WTC11 (cell line): ENCODE data around the gene ITIH5. TPM values are rescaled to one million over a fixed set of nuclear protein-coding genes. Genes with fewer than 3 reads are reported as not detected.
"Not testable (repeated sequence)": the region's sequence is repeated elsewhere in the genome, so short reads cannot be mapped to it uniquely, and the experiment has no call there.

Experiments used
- ATAC-seq: fragments of 200-7000 bp; cut with Tn5 transposase; 2 replicates; pipeline ENCODE4 v1.10.0; 2021; ENCODE audit warnings: mild to moderate bottlenecking, moderate library complexity
- CTCF ChIA-PET: fragments of 300-600 bp; sonication (Branson Sonifier 250); formaldehyde crosslinking; loops from one replicate; lab custom pipeline; 2021; ENCODE audit warnings: antibody characterized with exemption; lab: Charles Lee
- POLR2A ChIA-PET: fragments of 350-600 bp; sonication (Branson Sonifier 250); formaldehyde crosslinking; loops from one replicate; lab custom pipeline; 2021; ENCODE audit warnings: antibody characterized with exemption; lab: Charles Lee
- DNase-seq: peaks from one replicate; pipeline ENCODE4 v3.0.0; 2021; ENCODE audit warnings: low spot score
- H3K27ac Mint-ChIP-seq: 2 replicates; pipeline ENCODE4 v1.8.0; 2021; ENCODE audit warnings: mixed read lengths
- H3K27me3 Mint-ChIP-seq: 2 replicates; pipeline ENCODE4 v1.8.0; 2021; ENCODE audit warnings: low read depth, mild to moderate bottlenecking, moderate library complexity, mixed read lengths
- H3K36me3 Mint-ChIP-seq: 2 replicates; pipeline ENCODE4 v1.8.0; 2021; ENCODE audit warnings: mixed read lengths
- H3K4me1 Mint-ChIP-seq: 2 replicates; pipeline ENCODE4 v1.8.0; 2022; ENCODE audit warnings: mixed read lengths
- H3K4me3 Mint-ChIP-seq: 2 replicates; pipeline ENCODE4 v1.8.0; 2021; ENCODE audit warnings: mild to moderate bottlenecking, moderate library complexity, mixed read lengths
- H3K9me3 Mint-ChIP-seq: 2 replicates; pipeline ENCODE4 v1.8.0; 2021; ENCODE audit warnings: mixed read lengths
- AFF4 ChIP-seq: sonication (generic); formaldehyde crosslinking; IDR thresholded peaks from 2 replicates; pipeline ENCODE4 v1.8.1; 2023; ENCODE audit warnings: mild to moderate bottlenecking, missing genetic modification reagents, borderline replicate concordance
- ATF2 ChIP-seq: sonication (generic); formaldehyde crosslinking; IDR thresholded peaks from 2 replicates; pipeline ENCODE4 v1.8.1; 2022; ENCODE audit warnings: low read depth, missing genetic modification reagents, borderline replicate concordance
- ELF4 ChIP-seq: sonication (generic); formaldehyde crosslinking; IDR thresholded peaks from 2 replicates; pipeline ENCODE4 v1.8.1; 2022; ENCODE audit warnings: low read depth, mild to moderate bottlenecking, moderate library complexity, missing genetic modification reagents
- FOXJ3 ChIP-seq: sonication (generic); formaldehyde crosslinking; IDR thresholded peaks from 2 replicates; pipeline ENCODE4 v1.9.0; 2021; ENCODE audit warnings: missing genetic modification reagents, mild to moderate bottlenecking, borderline replicate concordance
- NR2C2 ChIP-seq: sonication (generic); formaldehyde crosslinking; IDR thresholded peaks from 2 replicates; pipeline ENCODE4 v1.8.0; 2022; ENCODE audit warnings: mild to moderate bottlenecking, missing genetic modification reagents
- NR3C1 ChIP-seq: sonication (generic); formaldehyde crosslinking; conservative IDR thresholded peaks from 2 replicates; pipeline ENCODE4 v1.8.1; 2023; ENCODE audit warnings: low read depth, mild to moderate bottlenecking, missing genetic modification reagents
- RELA ChIP-seq: sonication (generic); formaldehyde crosslinking; IDR thresholded peaks from 2 replicates; pipeline ENCODE4 v1.8.1; 2022; ENCODE audit warnings: missing genetic modification reagents, mild to moderate bottlenecking, borderline replicate concordance
- SOX15 ChIP-seq: fragments of 250-450 bp; sonication (Bioruptor Pico); IDR thresholded peaks from 2 replicates; pipeline ENCODE4 v1.9.0; 2021; ENCODE audit warnings: mild to moderate bottlenecking
- ZBTB43 ChIP-seq: sonication (generic); formaldehyde crosslinking; IDR thresholded peaks from 2 replicates; pipeline ENCODE4 v1.8.1; 2023; ENCODE audit warnings: mild to moderate bottlenecking, missing genetic modification reagents
- ZNF232 ChIP-seq: sonication (generic); formaldehyde crosslinking; IDR thresholded peaks from 2 replicates; pipeline ENCODE4 v1.8.0; 2022; ENCODE audit warnings: mild to moderate bottlenecking, missing genetic modification reagents
- ZNF532 ChIP-seq: fragments of 250-450 bp; sonication (Bioruptor Pico); IDR thresholded peaks from 2 replicates; pipeline ENCODE4 v1.9.0; 2021; ENCODE audit warnings: mild to moderate bottlenecking, borderline replicate concordance
- total RNA-seq: library from RNA; stranded (reverse); gene quantifications from 3 replicates; pipeline ENCODE4 v1.2.3, GENCODE V29; 2021

ITIH5 gene
- total RNA-seq, 1 experiment from 2014 or later: 3.1 TPM

- H3K27me3 Mint-ChIP-seq, DNase-seq, H3K36me3 Mint-ChIP-seq, H3K9me3 Mint-ChIP-seq, H3K4me3 Mint-ChIP-seq, H3K4me1 Mint-ChIP-seq, POLR2A ChIA-PET, H3K27ac Mint-ChIP-seq, ATAC-seq: not testable (repeated sequence)
- CTCF ChIA-PET: interaction anchor here (0.7 kb wide), 2 partner anchors 123 to 1552 kb away, joined by 3 to 5 read pairs; no protein-coding TSS in a partner anchor
These were observed 9.7 kb downstream of the ITIH5 start for GRCh38 chr10:7657079-7657478.

GRCh38 chr10:7651853-7652470, 14.8 kb downstream of the ITIH5 start:
- H3K36me3 Mint-ChIP-seq: peaks cover 3% of the 10 kb centered on the region
- H3K4me3 Mint-ChIP-seq: no peak overlapping the region
- peaks cover 8% of the 10 kb centered on the region for H3K9me3 Mint-ChIP-seq
- ATAC-seq: no peak
- H3K27me3 Mint-ChIP-seq: no peaks in the 10 kb centered on the region
- DNase-seq: no peak
- no peak overlapping the region for H3K27ac Mint-ChIP-seq
- POLR2A ChIA-PET: interaction anchor here (0.6 kb wide), 1 partner anchor 1379 kb away, joined by 3 read pairs; no protein-coding TSS in a partner anchor
- CTCF ChIA-PET: interaction anchor here (0.9 kb wide), 1 partner anchor 35 kb away, joined by 3 read pairs; no protein-coding TSS in a partner anchor
- TF ChIP-seq RELA (no peak), NR3C1 (no peak), ELF4 (CRISPR knock-in tag) (no peak), FOXJ3 (no peak), SOX15 (CRISPR knock-in tag) (no peak), ATF2 (CRISPR knock-in tag) (no peak), ZNF232 (CRISPR knock-in tag) (no peak), ZNF532 (no peak), NR2C2 (no peak), ZBTB43 (no peak), AFF4 (CRISPR knock-in tag) (no peak)
- H3K4me1 Mint-ChIP-seq: no peaks in the 10 kb centered on the region
